ENCODE data around the gene SURF4. TPM values are rescaled to one million over a fixed set of nuclear protein-coding genes. Genes with fewer than 3 reads are reported as not detected.

The SURF4 gene
- total and polyA plus RNA-seq, 2 donors from 2014 or later, result 121 to 138 TPM

DNA sequence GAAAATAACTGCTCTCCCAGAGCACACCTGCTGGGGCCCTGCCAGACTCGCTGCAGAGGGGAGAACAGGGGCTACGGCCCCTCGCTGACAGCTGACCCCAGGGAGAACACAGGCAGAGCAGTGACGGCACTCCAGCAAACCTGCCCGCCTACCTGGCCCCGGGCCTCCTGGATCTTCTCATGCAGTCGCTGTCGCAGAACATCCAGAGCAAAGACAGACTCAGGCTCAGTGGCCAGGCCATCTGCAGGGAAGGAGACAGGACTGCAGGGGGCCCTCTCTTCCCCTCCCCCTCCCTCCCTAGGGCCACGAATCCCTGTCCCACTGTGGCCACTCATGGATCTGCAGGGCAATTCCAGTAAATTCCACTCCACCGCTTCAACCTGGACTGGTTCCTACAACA, 42.3 kb downstream of the SURF4 start:
- FAIRE-seq, result no peak
- H3K9ac ChIP-seq (ENCODE audit: low read length in 3 of 3), result no peak overlapping the region
- H3K36me3 ChIP-seq (ENCODE audit: control insufficient read depth in 2 of 3, insufficient read depth in 3 of 3, low read length in 3 of 3), result peaks cover 0 to 27% (median 20%) of the 10 kb centered on the region in 3 donors
- H3K9me3 ChIP-seq (ENCODE audit: control insufficient read depth in 2 of 3, insufficient read depth in 1 of 3, low read length in 3 of 3), result no peaks in the 10 kb centered on the region
- no peak for TF ChIP-seq CTCF (IDR thresholded peaks at IDR 0.05; ENCODE audit: borderline replicate concordance, extremely low read depth, insufficient read depth)
- no peak overlapping the region for H3K4me3 ChIP-seq (ENCODE audit: low read length in 3 of 3)
- no peaks in the 10 kb centered on the region for H3K27me3 ChIP-seq (ENCODE audit: control insufficient read depth, insufficient read depth, low read length)
- H3K27ac ChIP-seq (ENCODE audit: low read depth in 2 of 2, low read length in 2 of 2), result no peak overlapping the region
- peaks cover 0 to 19% (median under 1%) of the 10 kb centered on the region in 3 donors for H3K4me1 ChIP-seq (ENCODE audit: control insufficient read depth in 2 of 3, insufficient read depth in 2 of 3, low read depth in 1 of 3, low read length in 3 of 3)
- DNase-seq, result peak in 1 of 5 donors; percentile 63
- intact Hi-C loops (cut with DNase I), result loop anchor here (10.0 kb wide), 1 partner anchor 149 kb away; no protein-coding TSS in a partner anchor

DNA sequence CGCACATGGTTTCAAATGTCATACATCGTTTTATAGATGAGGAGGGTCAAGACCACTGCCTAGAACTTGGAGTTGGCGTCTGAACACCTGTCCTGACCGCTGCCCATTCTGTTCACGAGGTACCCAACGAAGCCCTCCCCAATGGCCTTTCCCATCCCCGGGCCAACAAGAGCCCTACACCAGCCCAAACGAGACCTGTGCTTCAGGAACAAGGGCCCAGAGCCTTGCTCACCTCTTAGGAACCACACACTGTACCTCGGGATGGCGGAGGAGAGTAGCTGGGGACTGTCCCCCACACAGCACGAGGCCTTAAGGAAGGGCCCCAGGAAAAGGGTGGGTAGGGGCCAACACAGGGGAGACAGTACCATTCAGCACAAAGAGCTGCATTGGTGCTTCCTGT, 42.8 kb downstream of the SURF4 start:
- H3K9ac ChIP-seq (ENCODE audit: low read length in 3 of 3), result no peak overlapping the region
- H3K4me3 ChIP-seq (ENCODE audit: low read length in 3 of 3), result no peak overlapping the region
- intact Hi-C loops (cut with DNase I), result loop anchor here (10.0 kb wide), 1 partner anchor 148 kb away; no protein-coding TSS in a partner anchor
- no peaks in the 10 kb centered on the region for H3K27me3 ChIP-seq (ENCODE audit: control insufficient read depth, insufficient read depth, low read length)
- FAIRE-seq, result no peak
- no peaks in the 10 kb centered on the region for H3K9me3 ChIP-seq (ENCODE audit: control insufficient read depth in 2 of 3, insufficient read depth in 1 of 3, low read length in 3 of 3)
- no peak overlapping the region for H3K27ac ChIP-seq (ENCODE audit: low read depth in 2 of 2, low read length in 2 of 2)
- peak in 1 of 5 donors; percentile 39 for DNase-seq
- TF ChIP-seq CTCF (IDR thresholded peaks at IDR 0.05; ENCODE audit: borderline replicate concordance, extremely low read depth, insufficient read depth), result no peak
- peaks cover 0 to 27% (median 20%) of the 10 kb centered on the region in 3 donors for H3K36me3 ChIP-seq (ENCODE audit: control insufficient read depth in 2 of 3, insufficient read depth in 3 of 3, low read length in 3 of 3)
- H3K4me1 ChIP-seq (ENCODE audit: control insufficient read depth in 2 of 3, insufficient read depth in 2 of 3, low read depth in 1 of 3, low read length in 3 of 3), result peaks cover 0 to 19% (median 3%) of the 10 kb centered on the region in 3 donors

- Histone ChIP-seq H3K27me3 (ENCODE audit: control insufficient read depth, insufficient read depth, low read length) (no peaks in the 10 kb centered on the region), H3K36me3 (ENCODE audit: control insufficient read depth in 2 of 3, insufficient read depth in 3 of 3, low read length in 3 of 3) (peaks cover 0 to 27% (median 20%) of the 10 kb centered on the region in 3 donors), H3K4me3 (ENCODE audit: low read length in 3 of 3) (no peak overlapping the region), H3K4me1 (ENCODE audit: control insufficient read depth in 2 of 3, insufficient read depth in 2 of 3, low read depth in 1 of 3, low read length in 3 of 3) (peaks cover 0 to 19% (median 3%) of the 10 kb centered on the region in 3 donors), H3K9me3 (ENCODE audit: control insufficient read depth in 2 of 3, insufficient read depth in 1 of 3, low read length in 3 of 3) (no peaks in the 10 kb centered on the region), H3K27ac (ENCODE audit: low read depth in 2 of 2, low read length in 2 of 2) (no peak overlapping the region), H3K9ac (ENCODE audit: low read length in 3 of 3) (no peak overlapping the region)
- TF ChIP-seq CTCF (IDR thresholded peaks at IDR 0.05; ENCODE audit: borderline replicate concordance, extremely low read depth, insufficient read depth), result no peak
- peak in 1 of 5 donors; percentile 76 for DNase-seq
- intact Hi-C loops (cut with DNase I), result loop anchor here (10.0 kb wide), 1 partner anchor 148 kb away; no protein-coding TSS in a partner anchor
- no peak for FAIRE-seq
These were observed 43.5 kb downstream of the SURF4 start for GRCh38 chr9:133332381-133332730.
